A549 (cell line): ENCODE data around the gene MAGI2.

Experiments used
- BHLHE40 ChIP-seq: IDR thresholded peaks from 2 replicates; pipeline ENCODE4 v1.6.1; 2012; ENCODE audit warnings: low read depth, low read length, inconsistent platforms
- RFX5 ChIP-seq: fragments of 450-650 bp; IDR thresholded peaks from 2 replicates; pipeline ENCODE4 v1.7.1; 2014; ENCODE audit warnings: antibody characterized with exemption, mild to moderate bottlenecking, moderate library complexity

GRCh38 chr7:79298145-79298760 lies 155.2 kb downstream of the MAGI2 start:
- TF ChIP-seq BHLHE40: no peak
- TF ChIP-seq RFX5: no peak
